CD14-positive monocyte (primary cell): ENCODE measurements around the gene TMED10. TPM values are rescaled to one million over a fixed set of nuclear protein-coding genes. Genes with fewer than 3 reads are reported as not detected.

Source experiments
- DNase-seq, 3 donors: peaks; one replicate each; pipeline ENCODE4 v3.0.0-alpha.2; 2011 to 2022
- H2AFZ ChIP-seq: 2 replicates; pipeline ENCODE4 v1.6.0; 2012; ENCODE audit warnings: mild to moderate bottlenecking, low read depth, low read length, inconsistent platforms; ENCODE audit not compliant: insufficient read depth, poor library complexity, severe bottlenecking
- H3K27ac ChIP-seq, 2 donors: 1 replicate in 1 of 2; 2 replicates in 1 of 2; pipeline ENCODE4 v1.5.1; 2012 to 2013; ENCODE audit warnings: low read length in 2 of 2, control low read depth in 1 of 2, inconsistent platforms in 1 of 2, low read depth in 1 of 2, mild to moderate bottlenecking in 1 of 2
- H3K27me3 ChIP-seq, 2 donors: one replicate each; pipeline versions ENCODE4 v1.6.0 to v1.6.1; 2011 to 2013; ENCODE audit warnings: low read length in 2 of 2; ENCODE audit not compliant: control insufficient read depth in 2 of 2, insufficient read depth in 2 of 2
- H3K36me3 ChIP-seq, 2 donors: replicated peaks in 1 of 2; 1 replicate in 1 of 2; 2 replicates in 1 of 2; pipeline versions ENCODE4 v1.5.1 to v1.6.1; 2012 to 2013; ENCODE audit warnings: low read length in 2 of 2, control low read depth in 1 of 2, inconsistent platforms in 1 of 2, mild to moderate bottlenecking in 1 of 2; ENCODE audit not compliant: insufficient read depth in 2 of 2, control insufficient read depth in 1 of 2
- H3K4me1 ChIP-seq, 2 donors: 1 replicate in 1 of 2; 2 replicates in 1 of 2; pipeline versions ENCODE4 v1.5.1 to v1.6.1; 2012 to 2013; ENCODE audit warnings: low read length in 2 of 2, control low read depth in 1 of 2, inconsistent platforms in 1 of 2, mild to moderate bottlenecking in 1 of 2, moderate library complexity in 1 of 2; ENCODE audit not compliant: insufficient read depth in 2 of 2, control insufficient read depth in 1 of 2
- H3K4me2 ChIP-seq: replicated peaks from 2 replicates; pipeline ENCODE3; 2012; ENCODE audit warnings: low read length, moderate library complexity, mild to moderate bottlenecking; ENCODE audit not compliant: poor library complexity, severe bottlenecking; ENCODE audit errors: extremely low read depth
- H3K4me3 ChIP-seq, 3 experiments: fragments of 200-600 bp in 1 of 3; sonication (generic) in 1 of 3; replicated peaks in 1 of 3; 1 replicate in 2 of 3; 2 replicates in 1 of 3; pipeline ENCODE4 v1.5.1; 2011 to 2013; ENCODE audit warnings: low read length in 3 of 3, mild to moderate bottlenecking in 3 of 3, control low read depth in 2 of 3, low read depth in 2 of 3, inconsistent platforms in 1 of 3, moderate library complexity in 1 of 3
- H3K79me2 ChIP-seq: 2 replicates; pipeline ENCODE4 v1.6.0; 2012; ENCODE audit warnings: mild to moderate bottlenecking, control low read depth, inconsistent platforms, low read length, moderate library complexity; ENCODE audit not compliant: insufficient read depth
- H3K9ac ChIP-seq: 2 replicates; pipeline ENCODE4 v1.6.0; 2017; ENCODE audit warnings: low read length, mild to moderate bottlenecking; ENCODE audit not compliant: insufficient read depth, poor library complexity, severe bottlenecking
- H3K9me3 ChIP-seq, 2 donors: replicated peaks in 1 of 2; 1 replicate in 1 of 2; 2 replicates in 1 of 2; pipeline versions ENCODE4 v1.5.1 to v1.6.1; 2012 to 2013; ENCODE audit warnings: low read length in 2 of 2, control low read depth in 1 of 2; ENCODE audit not compliant: control insufficient read depth in 1 of 2, insufficient read depth in 1 of 2
- H4K20me1 ChIP-seq: 2 replicates; pipeline ENCODE4 v1.6.0; 2012; ENCODE audit warnings: mild to moderate bottlenecking, low read length, control low read depth, moderate library complexity; ENCODE audit not compliant: insufficient read depth
- H3K27ac Mint-ChIP-seq, 7 donors: one replicate each; pipeline ENCODE4 v1.8.0; 2020; ENCODE audit warnings: mild to moderate bottlenecking in 7 of 7, mixed read lengths in 7 of 7, moderate library complexity in 6 of 7, inconsistent platforms in 2 of 7
- H3K27me3 Mint-ChIP-seq, 3 donors: one replicate each; pipeline ENCODE4 v1.8.0; 2021 to 2022; ENCODE audit warnings: low read depth in 3 of 3, mild to moderate bottlenecking in 3 of 3, mixed read lengths in 3 of 3, moderate library complexity in 3 of 3, inconsistent platforms in 1 of 3
- H3K36me3 Mint-ChIP-seq, 2 donors: one replicate each; pipeline ENCODE4 v1.8.0; 2020; ENCODE audit warnings: mixed read lengths in 2 of 2, inconsistent platforms in 1 of 2, mild to moderate bottlenecking in 1 of 2
- H3K4me1 Mint-ChIP-seq: one replicate; pipeline ENCODE4 v1.8.0; 2020; ENCODE audit warnings: mild to moderate bottlenecking, mixed read lengths
- H3K4me3 Mint-ChIP-seq, 2 donors: one replicate each; pipeline ENCODE4 v1.8.0; 2020; ENCODE audit warnings: mild to moderate bottlenecking in 2 of 2, mixed read lengths in 2 of 2, moderate library complexity in 1 of 2
- H3K9me3 Mint-ChIP-seq, 7 donors: one replicate each; pipeline ENCODE4 v1.8.0; 2020 to 2022; ENCODE audit warnings: mixed read lengths in 7 of 7, mild to moderate bottlenecking in 6 of 7, moderate library complexity in 6 of 7, inconsistent platforms in 2 of 7
- WGBS: methylation state at CpG from one replicate; pipeline ENCODE4 v1.1.5; 2013; ENCODE audit warnings: missing lambda C conversion rate; ENCODE audit not compliant: insufficient coverage; 5-methylcytosine and 5-hydroxymethylcytosine counted together
- intact Hi-C, 2 donors: fragments of 100-400 bp; cut with micrococcal nuclease; formaldehyde crosslinking; loops; one replicate each; pipeline versions ENCODE4 v1.15.0 to v1.15.1; 2023
- polyA plus RNA-seq, 3 donors: library from polyadenylated mRNA; depleted of rRNA in 1 of 3; unstranded in 2 of 3; stranded (reverse) in 1 of 3; fragments of 300-500 nt in 2 of 3; fragments of >200 nt in 1 of 3; fragmentation: Illumina TruSeq in 2 of 3; gene quantifications; 1 replicate in 2 of 3; 2 replicates in 1 of 3; pipeline ENCODE4 v1.2.3, GENCODE V29; 2012 to 2021
- TF ChIP-seq, protein P1 (sequence below): fragments of 200-600 bp; IDR thresholded peaks from one replicate; pipeline ENCODE4 v1.8.0; 2022; ENCODE audit warnings: antibody characterized with exemption, mild to moderate bottlenecking

TMED10 gene
- polyA plus RNA-seq, 3 donors, result 98.5 to 243 (median 233) TPM

DNA sequence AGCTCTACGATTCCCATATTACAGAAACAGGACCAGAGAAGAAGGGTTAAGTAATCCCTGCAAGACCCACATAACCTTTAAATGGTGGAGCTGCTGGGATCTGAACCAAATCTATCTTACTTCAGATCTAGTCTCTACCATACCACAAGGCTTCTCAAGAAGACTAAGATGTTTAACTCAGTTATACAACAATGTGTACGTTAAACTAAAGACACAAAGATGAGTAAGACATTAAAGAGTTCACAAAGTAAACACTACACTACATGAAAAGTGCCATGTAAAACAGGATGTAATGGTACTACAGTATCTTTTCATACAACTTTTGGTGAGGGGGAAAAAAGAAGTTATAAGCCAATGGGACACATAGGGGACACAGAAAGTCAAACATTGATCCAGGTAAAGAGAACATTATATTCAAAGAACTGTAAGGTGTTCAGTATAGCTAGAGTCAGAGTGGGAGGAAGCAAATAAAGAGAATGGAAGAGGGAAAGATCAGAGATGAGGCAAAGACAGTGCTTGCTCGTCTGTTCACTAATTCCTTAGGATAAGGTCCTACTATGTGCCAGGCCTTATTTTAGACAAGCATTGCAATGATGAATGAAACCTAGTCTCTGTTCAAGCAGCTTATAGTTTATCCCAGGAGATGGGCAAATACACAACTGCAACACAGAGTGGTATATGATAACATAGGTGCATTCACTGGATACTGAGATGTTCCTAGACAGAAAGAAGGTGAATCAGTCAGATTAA, 7.7 kb downstream of the TMED10 start:
- H3K27ac Mint-ChIP-seq, result peak overlapping the region in 2 of 7 donors; percentile 59 to 89
- Histone ChIP-seq H3K9ac (no peak overlapping the region), H2AFZ (no peak overlapping the region), H3K9me3 (no peaks in the 10 kb centered on the region), H3K4me1 (peaks cover 38 to 73% of the 10 kb centered on the region in 2 donors), H3K79me2 (peaks cover 98% of the 10 kb centered on the region), H3K27ac (peak overlapping the region in 1 of 2 donors; percentile 64), H4K20me1 (peaks cover 17% of the 10 kb centered on the region), H3K27me3 (no peaks in the 10 kb centered on the region), H3K36me3 (peaks cover 0 to 13% of the 10 kb centered on the region in 2 donors), H3K4me3 (no peak overlapping the region), H3K4me2 (no peak overlapping the region)
- H3K36me3 Mint-ChIP-seq, result peaks cover 13 to 21% of the 10 kb centered on the region in 2 donors
- H3K9me3 Mint-ChIP-seq, result peaks cover 0 to 4% (median 0%) of the 10 kb centered on the region in 7 donors
- no peak for DNase-seq
- WGBS, result 92% methylated on average over 2 of the region's 3 CpGs
- H3K27me3 Mint-ChIP-seq, result no peaks in the 10 kb centered on the region
- intact Hi-C loops, result no loop called here
- peaks cover 60% of the 10 kb centered on the region for H3K4me1 Mint-ChIP-seq
- no peak overlapping the region for H3K4me3 Mint-ChIP-seq
- TF ChIP-seq, protein P1, sequence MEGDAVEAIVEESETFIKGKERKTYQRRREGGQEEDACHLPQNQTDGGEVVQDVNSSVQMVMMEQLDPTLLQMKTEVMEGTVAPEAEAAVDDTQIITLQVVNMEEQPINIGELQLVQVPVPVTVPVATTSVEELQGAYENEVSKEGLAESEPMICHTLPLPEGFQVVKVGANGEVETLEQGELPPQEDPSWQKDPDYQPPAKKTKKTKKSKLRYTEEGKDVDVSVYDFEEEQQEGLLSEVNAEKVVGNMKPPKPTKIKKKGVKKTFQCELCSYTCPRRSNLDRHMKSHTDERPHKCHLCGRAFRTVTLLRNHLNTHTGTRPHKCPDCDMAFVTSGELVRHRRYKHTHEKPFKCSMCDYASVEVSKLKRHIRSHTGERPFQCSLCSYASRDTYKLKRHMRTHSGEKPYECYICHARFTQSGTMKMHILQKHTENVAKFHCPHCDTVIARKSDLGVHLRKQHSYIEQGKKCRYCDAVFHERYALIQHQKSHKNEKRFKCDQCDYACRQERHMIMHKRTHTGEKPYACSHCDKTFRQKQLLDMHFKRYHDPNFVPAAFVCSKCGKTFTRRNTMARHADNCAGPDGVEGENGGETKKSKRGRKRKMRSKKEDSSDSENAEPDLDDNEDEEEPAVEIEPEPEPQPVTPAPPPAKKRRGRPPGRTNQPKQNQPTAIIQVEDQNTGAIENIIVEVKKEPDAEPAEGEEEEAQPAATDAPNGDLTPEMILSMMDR, result no peak

DNA sequence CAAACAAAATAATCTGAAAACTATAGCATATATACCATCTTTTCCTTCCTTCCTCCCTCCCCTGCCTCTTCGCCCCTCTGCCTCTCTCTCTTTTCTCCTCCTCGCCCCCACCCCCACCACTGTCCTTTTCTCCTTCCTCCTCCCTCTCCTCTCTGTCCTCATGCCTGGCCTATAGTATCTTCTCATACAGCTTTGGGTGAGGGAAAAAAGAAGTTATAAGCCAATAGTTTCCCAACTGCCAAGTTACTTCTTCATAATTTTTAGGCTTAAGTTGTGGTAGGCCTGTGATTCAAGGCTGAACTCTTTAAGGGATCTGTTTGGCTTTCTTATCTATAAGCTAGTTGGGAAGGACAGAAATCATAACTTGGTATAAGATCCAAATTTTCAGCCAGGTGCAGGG, 9.1 kb downstream of the TMED10 start:
- H2AFZ ChIP-seq, result no peak overlapping the region
- TF ChIP-seq, protein P1, result no peak
- no peak overlapping the region for H3K4me3 ChIP-seq
- WGBS, result 0% methylated on average over 1 of the region's 2 CpGs
- peaks cover 4 to 10% of the 10 kb centered on the region in 2 donors for H3K36me3 ChIP-seq
- H3K27ac ChIP-seq, result peak overlapping the region; percentile 42 to 64
- Mint-ChIP-seq H3K4me3 (no peak overlapping the region), H3K4me1 (peaks cover 53% of the 10 kb centered on the region), H3K36me3 (peaks cover 15 to 20% of the 10 kb centered on the region in 2 donors), H3K27me3 (no peaks in the 10 kb centered on the region), H3K9me3 (peaks cover 0 to 4% (median 0%) of the 10 kb centered on the region in 7 donors), H3K27ac (peak overlapping the region; percentile 42 to 88 (median 83))
- H3K9ac ChIP-seq, result no peak overlapping the region
- DNase-seq, result peak in 1 of 3 donors; percentile 31
- intact Hi-C loops, result no loop called here
- H3K4me1 ChIP-seq, result peaks cover 37 to 64% of the 10 kb centered on the region in 2 donors
- H3K9me3 ChIP-seq, result no peaks in the 10 kb centered on the region
- H3K4me2 ChIP-seq, result no peak overlapping the region
- no peaks in the 10 kb centered on the region for H3K27me3 ChIP-seq
- H3K79me2 ChIP-seq, result peaks cover 98% of the 10 kb centered on the region
- peaks cover 17% of the 10 kb centered on the region for H4K20me1 ChIP-seq
